ENCODE measurements around the gene GTPBP1.

Gene GTPBP1

DNA sequence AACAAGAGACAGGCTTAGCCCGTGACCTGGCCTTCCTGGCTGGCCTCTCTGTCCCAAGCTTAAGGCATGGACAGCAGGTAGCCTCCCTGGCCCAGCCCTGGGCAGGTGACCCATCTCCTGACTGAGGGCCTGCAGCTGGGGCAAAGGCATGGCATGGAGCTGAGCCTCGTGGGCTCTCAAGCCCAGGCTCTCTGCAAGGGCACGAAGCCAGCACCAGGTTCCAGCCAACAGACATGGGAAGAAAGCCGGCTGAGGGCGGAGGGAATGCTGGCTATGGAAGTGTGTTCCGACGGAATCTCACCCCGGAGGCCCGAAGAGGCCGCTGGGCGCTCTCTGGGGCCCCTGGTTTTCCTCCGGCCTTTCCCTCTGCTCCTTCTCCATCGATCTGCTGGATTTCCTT is 75.3 kb downstream of the GTPBP1 start:
- Mint-ChIP-seq H3K36me3 (ENCODE audit: low read depth) (peaks cover 30% of the 10 kb centered on the region), H3K4me3 (no peak overlapping the region), H3K4me1 (peaks cover 35% of the 10 kb centered on the region), H3K27ac (no peak overlapping the region), H3K27me3 (ENCODE audit: low read depth) (peaks cover 3% of the 10 kb centered on the region), H3K9me3 (no peaks in the 10 kb centered on the region)
- TF ChIP-seq, protein P1, sequence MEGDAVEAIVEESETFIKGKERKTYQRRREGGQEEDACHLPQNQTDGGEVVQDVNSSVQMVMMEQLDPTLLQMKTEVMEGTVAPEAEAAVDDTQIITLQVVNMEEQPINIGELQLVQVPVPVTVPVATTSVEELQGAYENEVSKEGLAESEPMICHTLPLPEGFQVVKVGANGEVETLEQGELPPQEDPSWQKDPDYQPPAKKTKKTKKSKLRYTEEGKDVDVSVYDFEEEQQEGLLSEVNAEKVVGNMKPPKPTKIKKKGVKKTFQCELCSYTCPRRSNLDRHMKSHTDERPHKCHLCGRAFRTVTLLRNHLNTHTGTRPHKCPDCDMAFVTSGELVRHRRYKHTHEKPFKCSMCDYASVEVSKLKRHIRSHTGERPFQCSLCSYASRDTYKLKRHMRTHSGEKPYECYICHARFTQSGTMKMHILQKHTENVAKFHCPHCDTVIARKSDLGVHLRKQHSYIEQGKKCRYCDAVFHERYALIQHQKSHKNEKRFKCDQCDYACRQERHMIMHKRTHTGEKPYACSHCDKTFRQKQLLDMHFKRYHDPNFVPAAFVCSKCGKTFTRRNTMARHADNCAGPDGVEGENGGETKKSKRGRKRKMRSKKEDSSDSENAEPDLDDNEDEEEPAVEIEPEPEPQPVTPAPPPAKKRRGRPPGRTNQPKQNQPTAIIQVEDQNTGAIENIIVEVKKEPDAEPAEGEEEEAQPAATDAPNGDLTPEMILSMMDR (IDR thresholded peaks at IDR 0.05; ENCODE audit: unreplicated experiment in 3 of 3) = no peak

DNA sequence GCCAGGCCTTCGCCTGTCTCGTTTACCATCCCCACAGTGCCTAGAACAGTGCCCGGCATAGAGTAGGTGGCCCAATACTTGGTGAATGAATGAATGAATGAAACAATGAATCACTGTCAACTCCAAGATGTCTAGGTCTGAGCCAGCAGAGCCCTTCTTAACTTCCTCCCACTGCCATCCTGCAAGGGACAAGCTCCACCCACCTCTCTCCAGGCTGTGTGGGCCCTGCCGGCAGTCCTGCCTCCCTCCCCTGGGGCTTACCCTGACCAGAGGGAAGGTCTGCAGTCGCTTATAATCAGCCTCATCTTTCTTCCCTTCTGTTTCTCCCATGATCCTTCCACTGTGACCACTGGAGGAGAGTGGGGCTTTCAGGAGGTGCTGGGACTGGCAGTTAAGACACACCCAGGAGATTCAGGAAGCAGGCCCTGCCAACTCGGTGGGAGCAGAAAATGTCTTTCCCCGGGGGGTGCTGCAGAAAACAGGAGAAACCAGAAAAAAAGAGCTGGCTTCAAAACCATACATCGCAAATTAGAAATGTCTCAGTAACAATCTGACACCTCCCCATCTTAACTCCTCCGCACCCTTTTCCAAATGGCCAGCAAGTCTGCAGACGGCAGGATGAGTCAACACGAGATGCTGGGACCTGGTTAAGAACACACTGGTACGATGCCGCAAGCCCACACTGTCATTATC is 76.8 kb downstream of the GTPBP1 start:
- peaks cover 42% of the 10 kb centered on the region for H3K4me1 Mint-ChIP-seq
- H3K9me3 Mint-ChIP-seq = no peaks in the 10 kb centered on the region
- peaks cover 30% of the 10 kb centered on the region for H3K36me3 Mint-ChIP-seq (ENCODE audit: low read depth)
- H3K27ac Mint-ChIP-seq = peak overlapping the region; percentile 85 to 91 (median 89)
- TF ChIP-seq, protein P1 (IDR thresholded peaks at IDR 0.05; ENCODE audit: unreplicated experiment in 3 of 3) = no peak
- H3K27me3 Mint-ChIP-seq (ENCODE audit: low read depth) = no peaks in the 10 kb centered on the region
- H3K4me3 Mint-ChIP-seq = no peak overlapping the region

Measured in nephron (organoid).